ENCODE results near the gene ADAMTS8. TPM values are rescaled to one million over a fixed set of nuclear protein-coding genes. Genes with fewer than 3 reads are reported as not detected.
A peak's percentile ranks its signal among the peaks of the same experiment; 100 is the strongest.

ADAMTS8 gene
- total RNA-seq, 1 donor from 2014 or later: not detected

DNA sequence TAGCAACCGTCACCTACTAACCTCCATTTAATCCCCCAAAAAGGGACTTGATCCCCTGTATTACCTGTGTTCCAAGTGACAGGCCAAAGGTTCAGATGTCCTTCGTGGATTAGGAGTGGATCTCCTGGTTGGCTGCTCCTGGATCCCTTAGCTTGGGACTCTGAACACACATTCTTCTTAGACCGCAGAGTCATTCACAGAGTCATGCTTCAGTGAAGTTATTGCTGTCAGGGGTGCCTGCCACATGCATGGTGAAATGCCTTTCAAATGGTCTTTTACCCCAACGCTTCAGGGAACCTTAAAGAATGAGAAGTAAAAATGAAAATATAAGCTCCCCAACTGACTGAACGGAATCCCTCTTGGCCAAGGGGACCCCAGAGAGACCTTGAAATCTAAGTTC, 49.1 kb downstream of the ADAMTS8 start:
- DNase-seq (ENCODE audit: low read depth): peak; percentile 56
- Histone ChIP-seq H3K36me3 (ENCODE audit: control insufficient read depth, insufficient read depth, low read length) (no peaks in the 10 kb centered on the region), H3K27me3 (ENCODE audit: control insufficient read depth, insufficient read depth, low read length) (peaks cover 18% of the 10 kb centered on the region), H3K4me3 (ENCODE audit: low read depth, low read length) (no peak overlapping the region)
- TF ChIP-seq, protein P1, sequence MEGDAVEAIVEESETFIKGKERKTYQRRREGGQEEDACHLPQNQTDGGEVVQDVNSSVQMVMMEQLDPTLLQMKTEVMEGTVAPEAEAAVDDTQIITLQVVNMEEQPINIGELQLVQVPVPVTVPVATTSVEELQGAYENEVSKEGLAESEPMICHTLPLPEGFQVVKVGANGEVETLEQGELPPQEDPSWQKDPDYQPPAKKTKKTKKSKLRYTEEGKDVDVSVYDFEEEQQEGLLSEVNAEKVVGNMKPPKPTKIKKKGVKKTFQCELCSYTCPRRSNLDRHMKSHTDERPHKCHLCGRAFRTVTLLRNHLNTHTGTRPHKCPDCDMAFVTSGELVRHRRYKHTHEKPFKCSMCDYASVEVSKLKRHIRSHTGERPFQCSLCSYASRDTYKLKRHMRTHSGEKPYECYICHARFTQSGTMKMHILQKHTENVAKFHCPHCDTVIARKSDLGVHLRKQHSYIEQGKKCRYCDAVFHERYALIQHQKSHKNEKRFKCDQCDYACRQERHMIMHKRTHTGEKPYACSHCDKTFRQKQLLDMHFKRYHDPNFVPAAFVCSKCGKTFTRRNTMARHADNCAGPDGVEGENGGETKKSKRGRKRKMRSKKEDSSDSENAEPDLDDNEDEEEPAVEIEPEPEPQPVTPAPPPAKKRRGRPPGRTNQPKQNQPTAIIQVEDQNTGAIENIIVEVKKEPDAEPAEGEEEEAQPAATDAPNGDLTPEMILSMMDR (IDR thresholded peaks at IDR 0.05; ENCODE audit: insufficient read depth, low read length, poor library complexity, severe bottlenecking): no peak

GRCh38 chr11:130370845-130371590, 57.4 kb downstream of the ADAMTS8 start:
- peaks cover 17% of the 10 kb centered on the region for H3K27me3 ChIP-seq (ENCODE audit: control insufficient read depth, insufficient read depth, low read length)
- no peak overlapping the region for H3K4me3 ChIP-seq (ENCODE audit: low read depth, low read length)
- TF ChIP-seq, protein P1 (IDR thresholded peaks at IDR 0.05; ENCODE audit: insufficient read depth, low read length, poor library complexity, severe bottlenecking): peak; percentile 16
- H3K36me3 ChIP-seq (ENCODE audit: control insufficient read depth, insufficient read depth, low read length): no peaks in the 10 kb centered on the region
- DNase-seq (ENCODE audit: low read depth): no peak

DNA sequence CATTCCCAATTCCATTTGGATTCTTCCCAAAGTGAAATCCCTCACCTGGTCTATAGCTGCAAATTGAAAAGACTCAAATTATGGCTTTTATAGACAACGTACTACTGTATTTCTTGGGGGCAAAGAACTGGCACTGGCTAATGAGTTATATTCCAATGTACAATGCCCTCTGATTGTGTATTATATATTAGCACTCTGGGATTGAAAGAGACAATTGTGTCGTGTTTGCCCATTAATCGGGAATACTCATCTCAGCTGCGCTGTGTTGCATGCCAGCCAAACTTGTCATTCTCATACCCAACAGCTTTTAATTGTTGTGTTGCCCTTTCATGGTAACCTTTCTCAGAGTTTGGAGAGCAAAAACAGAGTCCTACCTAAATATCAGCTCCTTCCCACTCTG, 58.7 kb downstream of the ADAMTS8 start:
- Histone ChIP-seq H3K36me3 (ENCODE audit: control insufficient read depth, insufficient read depth, low read length) (no peaks in the 10 kb centered on the region), H3K4me3 (ENCODE audit: low read depth, low read length) (no peak overlapping the region), H3K27me3 (ENCODE audit: control insufficient read depth, insufficient read depth, low read length) (peaks cover 13% of the 10 kb centered on the region)
- no peak for DNase-seq (ENCODE audit: low read depth)
- TF ChIP-seq, protein P1 (IDR thresholded peaks at IDR 0.05; ENCODE audit: insufficient read depth, low read length, poor library complexity, severe bottlenecking): no peak

GRCh38 chr11:130369141-130369691, 59.2 kb downstream of the ADAMTS8 start:
- TF ChIP-seq, protein P1 (IDR thresholded peaks at IDR 0.05; ENCODE audit: insufficient read depth, low read length, poor library complexity, severe bottlenecking): no peak
- no peak for DNase-seq (ENCODE audit: low read depth)
- Histone ChIP-seq H3K36me3 (ENCODE audit: control insufficient read depth, insufficient read depth, low read length) (no peaks in the 10 kb centered on the region), H3K4me3 (ENCODE audit: low read depth, low read length) (no peak overlapping the region), H3K27me3 (ENCODE audit: control insufficient read depth, insufficient read depth, low read length) (peaks cover 10% of the 10 kb centered on the region)

GRCh38 chr11:130359419-130359818, 69.0 kb downstream of the ADAMTS8 start:
- no peaks in the 10 kb centered on the region for H3K27me3 ChIP-seq (ENCODE audit: control insufficient read depth, insufficient read depth, low read length)
- DNase-seq (ENCODE audit: low read depth): no peak
- TF ChIP-seq, protein P1 (IDR thresholded peaks at IDR 0.05; ENCODE audit: insufficient read depth, low read length, poor library complexity, severe bottlenecking): no peak
- H3K4me3 ChIP-seq (ENCODE audit: low read depth, low read length): no peak overlapping the region
- no peaks in the 10 kb centered on the region for H3K36me3 ChIP-seq (ENCODE audit: control insufficient read depth, insufficient read depth, low read length)

Data from kidney epithelial cell (primary cell).